NCI-H526 treated with DMSO at 0.1 percent for 48 hours (cell line): Measurements from ENCODE around the gene ABHD15.

ENCODE experiments used
- DNase-seq: peaks from one replicate; lab custom pipeline; 2025; lab: John Stamatoyannopoulos, UW

The ABHD15 gene, protein sequence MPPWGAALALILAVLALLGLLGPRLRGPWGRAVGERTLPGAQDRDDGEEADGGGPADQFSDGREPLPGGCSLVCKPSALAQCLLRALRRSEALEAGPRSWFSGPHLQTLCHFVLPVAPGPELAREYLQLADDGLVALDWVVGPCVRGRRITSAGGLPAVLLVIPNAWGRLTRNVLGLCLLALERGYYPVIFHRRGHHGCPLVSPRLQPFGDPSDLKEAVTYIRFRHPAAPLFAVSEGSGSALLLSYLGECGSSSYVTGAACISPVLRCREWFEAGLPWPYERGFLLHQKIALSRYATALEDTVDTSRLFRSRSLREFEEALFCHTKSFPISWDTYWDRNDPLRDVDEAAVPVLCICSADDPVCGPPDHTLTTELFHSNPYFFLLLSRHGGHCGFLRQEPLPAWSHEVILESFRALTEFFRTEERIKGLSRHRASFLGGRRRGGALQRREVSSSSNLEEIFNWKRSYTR

DNA sequence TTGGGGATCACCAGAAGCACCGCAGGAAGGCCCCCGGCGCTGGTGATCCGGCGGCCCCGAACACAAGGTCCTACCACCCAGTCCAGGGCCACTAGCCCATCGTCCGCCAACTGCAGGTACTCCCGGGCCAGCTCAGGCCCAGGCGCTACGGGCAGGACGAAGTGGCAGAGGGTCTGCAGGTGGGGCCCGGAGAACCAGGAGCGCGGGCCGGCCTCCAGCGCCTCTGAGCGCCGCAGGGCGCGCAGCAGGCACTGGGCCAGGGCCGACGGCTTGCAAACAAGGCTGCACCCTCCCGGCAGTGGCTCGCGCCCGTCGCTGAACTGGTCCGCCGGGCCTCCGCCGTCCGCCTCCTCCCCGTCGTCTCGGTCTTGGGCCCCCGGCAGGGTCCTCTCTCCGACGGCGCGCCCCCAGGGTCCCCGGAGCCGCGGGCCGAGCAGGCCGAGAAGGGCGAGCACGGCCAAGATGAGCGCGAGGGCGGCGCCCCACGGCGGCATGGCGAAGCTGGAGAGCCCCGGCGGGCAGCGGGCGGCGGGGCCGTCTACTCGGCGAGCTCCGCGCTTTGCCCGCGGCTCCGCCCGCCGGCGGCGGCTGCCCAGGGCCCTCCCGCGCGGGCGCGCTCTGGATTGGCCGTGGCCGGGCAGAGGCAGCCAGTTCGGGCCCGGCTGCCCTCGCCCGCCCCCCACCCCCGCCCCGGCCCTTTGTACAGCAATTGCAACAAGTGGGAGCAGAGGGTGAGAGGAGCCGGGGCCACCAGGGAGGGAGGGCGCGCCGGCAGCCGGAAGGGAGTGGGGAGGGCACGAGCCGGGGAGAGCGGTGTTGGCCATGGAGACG lies at the start of gene ABHD15:
TSS of gene ABHD15 (minus strand) at position 565 of the 831 bp plus-strand sequence. CDS start at position 494, 71 bp downstream.
- peak; percentile 66 for DNase-seq

- DNase-seq: peak; percentile 88
These were observed 48.9 kb upstream of the ABHD15 start for GRCh38 chr17:29615492-29616299.

DNA sequence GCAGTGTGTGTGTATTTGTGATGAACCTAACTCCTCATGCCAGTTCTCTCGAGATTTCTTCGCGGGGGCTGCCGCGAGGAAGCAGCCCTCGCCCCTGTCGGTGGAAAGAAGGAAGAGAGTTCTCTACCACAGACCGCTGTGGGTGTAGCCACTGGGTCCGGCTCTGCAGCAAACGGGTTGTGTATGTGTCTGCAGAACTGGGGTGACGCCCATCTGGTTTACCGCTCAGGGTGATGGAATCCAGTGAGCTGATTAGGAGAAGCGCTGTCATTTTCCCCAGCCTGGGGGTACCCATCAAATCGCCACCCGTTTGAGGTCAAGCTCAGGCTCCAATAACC lies 48.2 kb upstream of the ABHD15 start:
- DNase-seq: no peak

- no peak for DNase-seq
These were observed 47.7 kb upstream of the ABHD15 start for GRCh38 chr17:29614349-29615047.

DNA sequence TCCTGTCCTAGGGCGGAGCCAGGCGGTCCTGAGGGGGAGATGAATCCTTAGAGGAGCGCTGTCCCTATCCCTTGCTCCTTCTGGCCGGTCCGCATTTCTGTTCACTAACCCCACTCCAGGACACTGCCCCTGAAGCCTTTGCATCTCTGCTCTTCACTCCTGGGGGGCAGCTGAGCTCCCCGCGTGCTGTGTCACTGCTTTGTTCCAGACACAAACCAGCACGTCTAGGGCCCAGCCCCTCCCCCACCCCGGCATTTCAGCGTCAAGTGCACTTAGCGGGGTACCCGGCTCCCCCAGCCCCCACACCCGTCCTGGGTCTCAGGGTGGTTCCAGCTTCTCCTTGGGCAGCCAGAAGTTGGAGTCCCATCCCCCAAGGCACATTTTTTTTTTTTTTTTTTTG lies 47.0 kb upstream of the ABHD15 start:
- DNase-seq: no peak

- DNase-seq: no peak
These were observed 46.6 kb upstream of the ABHD15 start for GRCh38 chr17:29613352-29613837.

- DNase-seq: no peak
These were observed 45.8 kb upstream of the ABHD15 start for GRCh38 chr17:29612404-29613280.

DNA sequence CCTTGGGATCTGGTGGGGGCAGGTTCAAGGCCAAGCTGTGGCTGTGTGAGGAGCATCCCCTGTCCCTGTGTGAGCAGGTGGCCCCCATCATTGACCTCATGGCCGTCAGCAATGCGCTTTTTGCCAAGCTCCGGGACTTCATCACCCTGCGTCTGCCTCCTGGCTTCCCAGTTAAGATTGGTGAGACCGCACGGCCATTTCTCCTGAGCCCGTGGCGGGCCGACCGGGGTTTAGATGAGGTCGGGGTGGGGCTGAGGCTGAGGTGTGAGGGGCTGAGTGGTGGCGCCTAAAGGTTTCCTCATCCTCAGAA lies 45.2 kb upstream of the ABHD15 start:
- no peak for DNase-seq

- no peak for DNase-seq
These were observed 44.7 kb upstream of the ABHD15 start for GRCh38 chr17:29611351-29612093.

DNA sequence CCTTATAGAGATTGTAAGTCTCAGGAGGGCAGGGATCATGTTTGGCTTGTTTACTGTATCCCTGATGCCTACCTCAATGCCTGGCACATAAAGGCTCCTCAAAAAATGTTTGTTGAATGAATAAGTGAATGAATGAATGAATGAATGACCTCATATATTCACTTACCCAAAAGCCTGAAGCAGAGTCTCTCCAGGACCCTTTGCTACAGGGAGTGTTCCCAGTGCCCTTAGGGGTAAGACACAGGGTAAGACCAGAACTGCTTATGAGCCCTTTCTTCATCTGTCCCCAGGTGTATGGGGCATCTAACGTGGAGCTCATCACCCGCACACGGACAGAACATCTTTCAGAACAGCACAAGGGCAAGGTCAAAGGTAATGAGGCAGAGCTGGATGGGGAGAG lies 43.6 kb upstream of the ABHD15 start:
- DNase-seq: no peak

GRCh38 chr17:29608986-29609385 lies 42.1 kb upstream of the ABHD15 start:
- DNase-seq: no peak

GRCh38 chr17:29607557-29608195 lies 40.8 kb upstream of the ABHD15 start:
- DNase-seq: no peak

DNA sequence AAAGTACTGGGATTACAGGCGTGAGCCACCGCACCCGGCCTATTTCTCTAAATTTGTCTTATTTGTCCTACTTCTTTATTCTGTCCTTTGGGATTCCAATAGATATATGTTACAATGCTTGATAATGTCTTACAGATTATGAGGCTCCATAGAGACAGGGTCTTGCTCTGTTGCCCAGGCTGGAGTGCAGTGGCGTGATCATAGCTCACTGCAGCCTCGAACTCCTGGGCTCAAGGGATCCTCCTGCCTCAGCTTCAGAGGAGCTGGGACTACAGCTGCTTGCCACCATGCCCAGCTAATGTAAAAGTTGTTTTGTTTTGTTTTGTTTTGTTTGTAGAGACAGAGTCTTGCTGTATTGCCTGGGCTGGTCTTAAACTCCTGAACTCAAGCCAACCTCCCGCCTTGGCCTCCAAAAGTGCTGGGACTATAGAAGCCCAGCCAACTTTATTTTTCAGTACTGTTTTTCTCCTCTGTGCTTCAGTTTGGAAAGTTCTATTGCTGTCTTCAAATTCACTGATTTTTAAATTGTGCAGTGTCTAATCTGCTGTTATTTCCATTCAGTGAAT lies 36.4 kb upstream of the ABHD15 start:
- no peak for DNase-seq

GRCh38 chr17:29597361-29598172 lies 30.7 kb upstream of the ABHD15 start:
- peak; percentile 38 for DNase-seq

DNA sequence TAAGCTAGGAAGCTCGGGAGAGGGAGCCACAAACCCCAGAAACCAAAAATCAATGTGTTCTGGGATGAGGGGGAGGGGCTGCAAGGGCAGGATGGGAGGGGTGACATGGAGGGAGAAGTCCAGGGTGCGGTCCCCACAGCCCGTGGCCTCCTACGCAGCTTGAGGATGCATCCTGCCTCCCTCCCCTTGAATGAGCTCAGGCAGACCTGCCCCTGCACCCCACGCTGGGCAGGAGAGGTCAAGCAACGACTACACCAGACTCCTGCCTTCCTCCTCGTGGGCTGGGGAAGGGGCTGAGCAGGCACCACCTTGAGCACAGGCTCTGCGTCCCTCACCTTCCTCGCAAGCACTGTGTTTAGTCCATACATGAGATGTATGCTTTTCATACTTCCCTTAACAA lies 30.0 kb upstream of the ABHD15 start:
- no peak for DNase-seq

GRCh38 chr17:29595943-29596774 lies 29.3 kb upstream of the ABHD15 start:
- DNase-seq: no peak
